Jurkat, Clone E6-1 (cell line): ENCODE results near the gene ZWILCH.
A peak's percentile ranks its signal among the peaks of the same experiment; 100 is the strongest.

Source experiments
- DNase-seq: peaks from one replicate; pipeline ENCODE4 v3.0.0-alpha.2; 2011; ENCODE audit warnings: low read depth, low spot score
- H3K4me3 ChIP-seq: 2 replicates; pipeline ENCODE4 v1.5.1; 2011; ENCODE audit warnings: mild to moderate bottlenecking, low read length, control low read depth, moderate library complexity

ZWILCH gene

GRCh38 chr15:66514586-66514985, 9.5 kb downstream of the ZWILCH start:
- DNase-seq: no peak
- no peak overlapping the region for H3K4me3 ChIP-seq

GRCh38 chr15:66515901-66516322, 10.8 kb downstream of the ZWILCH start:
- no peak overlapping the region for H3K4me3 ChIP-seq
- no peak for DNase-seq

GRCh38 chr15:66523926-66524325, 18.8 kb downstream of the ZWILCH start:
- DNase-seq: no peak

GRCh38 chr15:66524838-66525237, 19.7 kb downstream of the ZWILCH start:
- no peak for DNase-seq
- H3K4me3 ChIP-seq: no peak overlapping the region

More at GRCh38 chr15:66523926-66524325, 18.8 kb downstream of the ZWILCH start:
- H3K4me3 ChIP-seq: no peak overlapping the region

GRCh38 chr15:66535056-66535455, 29.9 kb downstream of the ZWILCH start:
- H3K4me3 ChIP-seq: no peak overlapping the region
- DNase-seq: no peak

GRCh38 chr15:66542896-66543295, 37.8 kb downstream of the ZWILCH start:
- DNase-seq: no peak

GRCh38 chr15:66545255-66545654, 40.1 kb downstream of the ZWILCH start:
- no peak for DNase-seq

More at GRCh38 chr15:66542896-66543295, 37.8 kb downstream of the ZWILCH start:
- H3K4me3 ChIP-seq: no peak overlapping the region

GRCh38 chr15:66555685-66556084, 50.6 kb downstream of the ZWILCH start:
- H3K4me3 ChIP-seq: no peak overlapping the region
- DNase-seq: no peak

More at GRCh38 chr15:66545255-66545654, 40.1 kb downstream of the ZWILCH start:
- no peak overlapping the region for H3K4me3 ChIP-seq

GRCh38 chr15:66558271-66558670, 53.1 kb downstream of the ZWILCH start:
- H3K4me3 ChIP-seq: no peak overlapping the region
- no peak for DNase-seq

GRCh38 chr15:66560856-66561525, 55.9 kb downstream of the ZWILCH start:
- DNase-seq: no peak
- no peak overlapping the region for H3K4me3 ChIP-seq

- DNase-seq: no peak
Observed at GRCh38 chr15:66563126-66563525, 58.0 kb downstream of the ZWILCH start.

GRCh38 chr15:66563566-66564110, 58.5 kb downstream of the ZWILCH start:
- no peak for DNase-seq
- no peak overlapping the region for H3K4me3 ChIP-seq

More at GRCh38 chr15:66563126-66563525, 58.0 kb downstream of the ZWILCH start:
- H3K4me3 ChIP-seq: no peak overlapping the region

GRCh38 chr15:66564136-66565041, 59.3 kb downstream of the ZWILCH start:
- no peak overlapping the region for H3K4me3 ChIP-seq
- DNase-seq: no peak

GRCh38 chr15:66565141-66565641, 60.1 kb downstream of the ZWILCH start:
- H3K4me3 ChIP-seq: no peak overlapping the region
- no peak for DNase-seq

GRCh38 chr15:66565741-66566144, 60.6 kb downstream of the ZWILCH start, which contains the start of gene LCTL:
Gene LCTL, minus strand, starts transcription at chr15:66565998. Its CDS starts 633 bp downstream, at chr15:66565365.
- H3K4me3 ChIP-seq: no peak within 1 kb of the TSS
- DNase-seq: no peak

- H3K4me3 ChIP-seq: no peak overlapping the region
- peak; percentile 59 for DNase-seq
Observed at GRCh38 chr15:66566963-66567531, 61.9 kb downstream of the ZWILCH start.

- no peak overlapping the region for H3K4me3 ChIP-seq
- no peak for DNase-seq
Observed at GRCh38 chr15:66567897-66568296, 62.8 kb downstream of the ZWILCH start.

- DNase-seq: no peak
- H3K4me3 ChIP-seq: no peak overlapping the region
Observed at GRCh38 chr15:66569461-66570137, 64.5 kb downstream of the ZWILCH start.

- H3K4me3 ChIP-seq: no peak overlapping the region
- DNase-seq: no peak
Observed at GRCh38 chr15:66570327-66570726, 65.2 kb downstream of the ZWILCH start.
